ENCODE measurements around the gene HSFX4. TPM values are rescaled to one million over a fixed set of nuclear protein-coding genes. Genes with fewer than 3 reads are reported as not detected.
"Not testable (repeated sequence)": the region's sequence is repeated elsewhere in the genome, so short reads cannot be mapped to it uniquely, and the experiment has no call there.

Gene HSFX4, protein sequence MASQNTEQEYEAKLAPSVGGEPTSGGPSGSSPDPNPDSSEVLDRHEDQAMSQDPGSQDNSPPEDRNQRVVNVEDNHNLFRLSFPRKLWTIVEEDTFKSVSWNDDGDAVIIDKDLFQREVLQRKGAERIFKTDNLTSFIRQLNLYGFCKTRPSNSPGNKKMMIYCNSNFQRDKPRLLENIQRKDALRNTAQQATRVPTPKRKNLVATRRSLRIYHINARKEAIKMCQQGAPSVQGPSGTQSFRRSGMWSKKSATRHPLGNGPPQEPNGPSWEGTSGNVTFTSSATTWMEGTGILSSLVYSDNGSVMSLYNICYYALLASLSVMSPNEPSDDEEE
- total RNA-seq = not detected

DNA sequence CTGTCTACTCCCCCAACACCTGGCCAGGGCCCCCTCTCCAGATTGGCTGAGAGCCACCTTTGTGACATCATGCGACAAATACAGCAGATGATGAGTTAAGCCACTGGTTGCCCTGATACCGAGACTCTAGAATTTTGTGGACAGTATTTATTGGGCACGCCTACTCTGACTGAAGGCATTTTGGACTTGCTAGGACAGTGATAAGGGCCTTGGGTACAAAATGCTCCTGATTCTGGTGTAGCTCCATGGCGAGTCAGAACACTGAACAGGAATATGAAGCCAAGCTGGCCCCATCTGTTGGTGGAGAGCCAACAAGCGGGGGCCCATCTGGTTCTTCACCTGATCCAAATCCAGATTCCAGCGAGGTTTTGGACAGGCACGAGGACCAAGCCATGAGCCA lies at the start of gene HSFX4:
TSS of gene HSFX4 (plus strand) at position 174 of the 400 bp plus-strand sequence. CDS start at position 246, 72 bp downstream.
- intact Hi-C loops (cut with DNase I; ENCODE audit: low total_unique reads); H3K36me3 ChIP-seq; H3K9me3 ChIP-seq; H3K27me3 ChIP-seq; H3K4me1 ChIP-seq; DNase-seq (ENCODE audit: low spot score in 2 of 2); H3K27ac ChIP-seq; H3K4me3 ChIP-seq: not testable (repeated sequence)

DNA sequence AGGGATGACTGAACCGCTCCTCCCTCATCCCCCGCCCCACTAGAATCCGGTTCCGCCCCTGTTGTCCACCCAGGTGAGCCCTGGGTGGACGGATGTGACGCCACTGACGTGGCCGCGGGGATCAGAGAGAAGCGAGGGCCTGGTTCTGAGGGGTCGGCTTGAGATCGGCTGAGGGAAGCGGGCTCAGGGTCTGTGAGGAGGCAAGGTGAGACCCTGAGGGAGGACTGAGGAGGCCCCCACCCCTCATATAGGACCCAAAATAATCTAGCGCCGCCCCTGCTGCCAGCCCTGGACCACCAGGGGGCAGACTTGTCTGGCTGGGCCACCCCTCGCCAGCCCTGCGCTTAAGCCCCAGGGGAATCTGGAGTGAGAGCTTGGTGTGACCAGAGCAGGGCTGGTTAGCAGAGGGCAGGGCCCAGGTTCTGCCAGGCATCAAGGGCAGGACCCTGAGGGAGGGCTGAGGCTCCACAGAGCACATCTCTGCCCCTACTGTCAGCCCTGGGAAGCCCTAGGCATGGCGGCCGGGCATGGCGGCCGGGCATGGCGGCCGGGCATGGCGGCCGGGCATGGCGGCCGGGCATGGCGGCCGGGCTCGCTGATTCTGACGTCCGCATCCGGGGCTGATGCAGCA lies 48.2 kb upstream of the HSFX4 start, which contains the start of gene MAGEA8:
TSS of gene MAGEA8 (plus strand) at position 103 of the 631 bp plus-strand sequence. CDS start 3,090 bp downstream, outside the sequence.
- no peak for TF ChIP-seq POLR2AphosphoS5 (IDR thresholded peaks at IDR 0.05)
- Histone ChIP-seq H3K36me3 (no peaks in the 10 kb centered on the region), H3K4me3 (no peak within 1 kb of the TSS), H3K4me1 (no peaks in the 10 kb centered on the region), H3K9me3 (no peaks in the 10 kb centered on the region), H3K27ac (no peak within 1 kb of the TSS), H3K27me3 (peaks cover 0 to 10% of the 10 kb centered on the region in 2 donors)
- intact Hi-C loops (cut with DNase I; ENCODE audit: low total_unique reads) = no loop called here
- DNase-seq (ENCODE audit: low spot score in 2 of 2) = no peak

DNA sequence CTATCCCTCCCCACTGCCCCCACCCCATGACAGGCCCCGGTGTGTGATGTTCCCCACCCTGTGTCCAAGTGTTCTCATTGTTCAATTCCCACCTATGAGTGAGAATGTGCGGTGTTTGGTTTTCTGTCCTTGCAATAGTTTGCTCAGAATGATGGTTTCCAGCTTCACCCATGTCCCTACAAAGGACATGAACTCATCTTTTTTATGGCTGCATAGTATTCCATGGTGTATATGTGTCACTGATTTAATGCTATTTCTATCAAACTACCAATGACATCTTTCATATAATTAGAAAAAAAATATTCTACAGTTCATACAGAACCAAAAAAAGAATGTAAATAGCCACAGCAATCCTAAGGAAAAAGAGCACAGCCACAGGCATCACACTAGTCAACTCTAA lies 38.5 kb upstream of the HSFX4 start:
- H3K27me3 ChIP-seq; H3K9me3 ChIP-seq; H3K36me3 ChIP-seq; H3K27ac ChIP-seq; H3K4me1 ChIP-seq; H3K4me3 ChIP-seq; intact Hi-C loops (cut with DNase I; ENCODE audit: low total_unique reads); DNase-seq (ENCODE audit: low spot score in 2 of 2): not testable (repeated sequence)

DNA sequence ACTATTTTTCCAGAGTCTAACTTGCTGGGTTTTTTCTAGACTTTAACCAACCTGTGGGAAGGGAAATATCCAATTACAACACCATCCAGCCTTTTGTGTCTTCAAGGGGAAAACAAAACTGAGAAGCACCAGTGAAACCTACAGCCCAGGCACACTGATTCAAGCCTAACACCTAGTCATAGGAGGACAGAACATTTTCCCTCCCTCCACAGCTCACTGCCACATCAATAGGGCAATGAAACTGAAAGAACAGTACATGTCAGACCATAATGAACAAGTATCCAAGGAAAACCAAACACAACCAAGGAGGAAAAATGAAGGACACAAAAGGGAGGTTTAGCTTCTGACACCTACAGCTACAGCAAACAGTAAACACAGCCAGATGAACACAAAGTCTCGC lies 30.8 kb upstream of the HSFX4 start:
- DNase-seq (ENCODE audit: low spot score in 2 of 2) = no peak
- intact Hi-C loops (cut with DNase I; ENCODE audit: low total_unique reads) = no loop called here
- Histone ChIP-seq H3K27ac (no peak overlapping the region), H3K27me3 (no peaks in the 10 kb centered on the region), H3K36me3 (no peaks in the 10 kb centered on the region), H3K4me3 (no peak overlapping the region), H3K9me3 (no peaks in the 10 kb centered on the region), H3K4me1 (no peaks in the 10 kb centered on the region)
- TF ChIP-seq POLR2A (IDR thresholded peaks at IDR 0.05) (no peak), POLR2AphosphoS5 (IDR thresholded peaks at IDR 0.05) (no peak)
- TF ChIP-seq, protein P1, sequence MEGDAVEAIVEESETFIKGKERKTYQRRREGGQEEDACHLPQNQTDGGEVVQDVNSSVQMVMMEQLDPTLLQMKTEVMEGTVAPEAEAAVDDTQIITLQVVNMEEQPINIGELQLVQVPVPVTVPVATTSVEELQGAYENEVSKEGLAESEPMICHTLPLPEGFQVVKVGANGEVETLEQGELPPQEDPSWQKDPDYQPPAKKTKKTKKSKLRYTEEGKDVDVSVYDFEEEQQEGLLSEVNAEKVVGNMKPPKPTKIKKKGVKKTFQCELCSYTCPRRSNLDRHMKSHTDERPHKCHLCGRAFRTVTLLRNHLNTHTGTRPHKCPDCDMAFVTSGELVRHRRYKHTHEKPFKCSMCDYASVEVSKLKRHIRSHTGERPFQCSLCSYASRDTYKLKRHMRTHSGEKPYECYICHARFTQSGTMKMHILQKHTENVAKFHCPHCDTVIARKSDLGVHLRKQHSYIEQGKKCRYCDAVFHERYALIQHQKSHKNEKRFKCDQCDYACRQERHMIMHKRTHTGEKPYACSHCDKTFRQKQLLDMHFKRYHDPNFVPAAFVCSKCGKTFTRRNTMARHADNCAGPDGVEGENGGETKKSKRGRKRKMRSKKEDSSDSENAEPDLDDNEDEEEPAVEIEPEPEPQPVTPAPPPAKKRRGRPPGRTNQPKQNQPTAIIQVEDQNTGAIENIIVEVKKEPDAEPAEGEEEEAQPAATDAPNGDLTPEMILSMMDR (IDR thresholded peaks at IDR 0.05) = no peak

DNA sequence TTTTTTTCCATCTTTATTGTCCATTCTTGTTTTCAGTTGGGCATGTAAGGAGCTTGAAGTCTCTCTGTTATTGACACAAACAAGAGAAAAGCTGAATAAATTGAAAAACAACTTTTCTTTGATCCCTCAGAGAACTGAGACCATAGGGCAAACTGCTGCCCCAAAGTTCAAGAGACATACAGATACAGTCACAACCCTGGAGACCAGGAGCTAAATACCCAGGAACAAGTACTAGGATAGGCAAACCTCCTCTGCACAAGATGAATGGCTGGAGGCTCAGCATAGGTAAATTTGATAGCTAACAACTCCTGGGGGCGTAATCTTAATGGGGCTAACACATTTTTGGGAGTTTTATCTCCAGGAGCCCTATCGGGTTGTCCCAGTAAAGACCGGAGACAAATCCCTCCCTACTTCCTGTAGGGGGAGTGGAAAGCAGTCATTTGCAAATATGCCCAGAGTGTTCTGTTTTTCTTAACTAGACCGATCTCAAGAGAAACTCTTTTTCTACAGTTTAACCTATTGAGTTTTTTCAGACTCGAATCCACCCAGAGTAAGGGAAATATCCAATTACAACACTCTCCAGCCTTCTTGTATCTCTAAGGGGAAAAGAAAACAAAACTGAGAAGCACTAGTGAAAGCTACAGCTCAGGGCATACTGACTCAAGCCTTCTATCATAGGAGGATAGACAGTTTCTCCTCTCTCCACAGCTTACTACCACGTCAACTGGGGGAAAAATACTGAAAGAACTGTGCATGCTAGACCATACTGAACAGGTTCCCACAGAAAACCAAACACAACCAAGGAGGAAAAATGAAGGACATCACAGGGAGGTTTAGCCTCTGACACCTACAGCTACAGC lies 25.3 kb upstream of the HSFX4 start:
- no peak for DNase-seq (ENCODE audit: low spot score in 2 of 2)
- Histone ChIP-seq H3K4me3 (no peak overlapping the region), H3K36me3 (no peaks in the 10 kb centered on the region), H3K27ac (no peak overlapping the region), H3K27me3 (no peaks in the 10 kb centered on the region), H3K9me3 (no peaks in the 10 kb centered on the region), H3K4me1 (no peaks in the 10 kb centered on the region)
- TF ChIP-seq, protein P1 (IDR thresholded peaks at IDR 0.05) = no peak
- TF ChIP-seq POLR2A (IDR thresholded peaks at IDR 0.05) (no peak), POLR2AphosphoS5 (IDR thresholded peaks at IDR 0.05) (no peak)
- intact Hi-C loops (cut with DNase I; ENCODE audit: low total_unique reads) = no loop called here

DNA sequence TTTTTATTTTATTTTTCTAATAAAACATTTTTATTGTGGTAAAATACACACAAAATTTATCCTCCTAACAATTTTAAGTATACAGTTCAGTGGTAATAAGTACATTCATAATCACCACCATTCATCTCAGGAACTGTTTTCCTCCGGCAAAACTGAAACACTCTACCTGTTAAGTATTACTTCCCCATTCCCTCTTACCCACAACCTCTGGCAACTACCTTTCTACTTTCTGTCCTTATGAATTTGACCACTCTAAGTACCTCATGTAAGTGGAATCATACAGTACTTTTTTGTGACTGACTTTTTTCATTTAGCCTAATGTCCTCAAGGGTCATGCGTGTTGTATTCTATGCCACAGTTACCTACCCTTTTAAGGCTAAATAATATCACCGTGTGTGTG lies 21.1 kb upstream of the HSFX4 start:
- intact Hi-C loops (cut with DNase I; ENCODE audit: low total_unique reads) = loop anchor here (5.0 kb wide), 1 partner anchor 424 kb away; no protein-coding TSS in a partner anchor

More for the DNA sequence above, 21.1 kb upstream of the HSFX4 start:
- Histone ChIP-seq H3K4me1 (no peaks in the 10 kb centered on the region), H3K9me3 (peaks cover 0 to 4% of the 10 kb centered on the region in 2 donors), H3K36me3 (no peaks in the 10 kb centered on the region), H3K27ac (no peak overlapping the region), H3K4me3 (no peak overlapping the region), H3K27me3 (no peaks in the 10 kb centered on the region)
- DNase-seq (ENCODE audit: low spot score in 2 of 2) = no peak
- TF ChIP-seq POLR2A (IDR thresholded peaks at IDR 0.05) (no peak), POLR2AphosphoS5 (IDR thresholded peaks at IDR 0.05) (no peak)
- TF ChIP-seq, protein P1 (IDR thresholded peaks at IDR 0.05) = no peak
